NCI-H2171 (cell line): Measurements from ENCODE around the gene TTC34.
"Not testable (repeated sequence)": the region's sequence is repeated elsewhere in the genome, so short reads cannot be mapped to it uniquely, and the experiment has no call there.

Experiments used
- DNase-seq: peaks from one replicate; lab custom pipeline; 2025; lab: John Stamatoyannopoulos, UW

The TTC34 gene

GRCh38 chr1:2676726-2677125, 124.8 kb downstream of the TTC34 start:
- not testable (repeated sequence) for DNase-seq

- not testable (repeated sequence) for DNase-seq
Observed at GRCh38 chr1:2671656-2672055, 129.8 kb downstream of the TTC34 start.

DNA sequence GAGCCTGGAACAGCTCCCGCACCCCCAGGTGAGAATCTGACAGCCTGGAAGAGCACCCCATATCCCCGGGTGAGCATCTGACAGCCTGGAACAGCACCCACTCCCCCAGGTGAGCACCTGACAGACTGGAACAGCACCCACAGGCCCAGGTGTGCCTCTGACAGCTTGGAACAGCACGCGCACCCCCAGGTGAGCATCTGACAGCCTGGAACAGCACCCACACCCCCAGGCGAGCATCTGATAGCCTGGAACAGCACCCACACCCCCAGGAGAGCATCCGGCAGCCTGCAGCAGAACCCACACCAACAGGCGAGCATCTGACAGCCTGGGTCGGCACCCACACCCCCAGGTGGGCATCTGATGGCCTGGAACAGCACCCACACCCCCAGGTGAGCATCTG, 141.7 kb downstream of the TTC34 start:
- not testable (repeated sequence) for DNase-seq

DNA sequence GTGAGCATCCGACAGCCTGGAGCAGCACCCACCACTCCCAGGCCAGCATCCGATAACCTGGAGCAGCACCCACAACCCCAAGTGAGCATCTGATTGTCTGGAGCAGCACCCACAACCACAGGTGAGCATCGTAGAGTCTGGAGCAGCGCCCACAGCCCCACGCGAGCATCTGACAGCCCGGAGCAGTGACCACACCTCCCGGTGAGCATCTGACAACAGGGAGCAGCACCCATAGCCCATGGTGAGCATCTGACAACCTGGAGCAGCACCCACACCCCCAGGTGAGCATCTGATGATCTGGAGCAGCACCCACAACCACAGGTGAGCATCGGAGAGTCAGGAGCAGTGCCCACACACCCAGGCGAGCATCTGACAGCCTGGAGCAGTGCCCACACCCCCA, 143.6 kb downstream of the TTC34 start:
- DNase-seq: not testable (repeated sequence)

DNA sequence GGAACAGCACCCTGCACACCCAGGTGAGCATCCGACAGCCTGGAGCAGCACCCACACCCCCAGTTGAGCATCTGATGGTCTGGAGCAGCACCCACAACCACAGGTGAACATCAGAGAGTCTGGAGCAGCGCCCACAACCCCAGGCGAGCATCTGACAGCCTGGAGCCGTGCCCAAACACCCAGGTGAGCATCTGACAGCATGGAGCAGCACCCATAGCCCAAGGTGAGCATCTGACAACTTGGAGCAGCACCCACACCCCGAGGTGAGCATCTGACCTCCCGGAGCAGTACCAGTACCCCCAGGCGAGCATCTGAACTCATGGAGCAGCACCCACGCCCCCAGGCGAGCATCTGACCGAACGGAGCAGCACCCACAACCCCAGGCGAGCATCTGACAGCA, 144.4 kb downstream of the TTC34 start:
- not testable (repeated sequence) for DNase-seq

DNA sequence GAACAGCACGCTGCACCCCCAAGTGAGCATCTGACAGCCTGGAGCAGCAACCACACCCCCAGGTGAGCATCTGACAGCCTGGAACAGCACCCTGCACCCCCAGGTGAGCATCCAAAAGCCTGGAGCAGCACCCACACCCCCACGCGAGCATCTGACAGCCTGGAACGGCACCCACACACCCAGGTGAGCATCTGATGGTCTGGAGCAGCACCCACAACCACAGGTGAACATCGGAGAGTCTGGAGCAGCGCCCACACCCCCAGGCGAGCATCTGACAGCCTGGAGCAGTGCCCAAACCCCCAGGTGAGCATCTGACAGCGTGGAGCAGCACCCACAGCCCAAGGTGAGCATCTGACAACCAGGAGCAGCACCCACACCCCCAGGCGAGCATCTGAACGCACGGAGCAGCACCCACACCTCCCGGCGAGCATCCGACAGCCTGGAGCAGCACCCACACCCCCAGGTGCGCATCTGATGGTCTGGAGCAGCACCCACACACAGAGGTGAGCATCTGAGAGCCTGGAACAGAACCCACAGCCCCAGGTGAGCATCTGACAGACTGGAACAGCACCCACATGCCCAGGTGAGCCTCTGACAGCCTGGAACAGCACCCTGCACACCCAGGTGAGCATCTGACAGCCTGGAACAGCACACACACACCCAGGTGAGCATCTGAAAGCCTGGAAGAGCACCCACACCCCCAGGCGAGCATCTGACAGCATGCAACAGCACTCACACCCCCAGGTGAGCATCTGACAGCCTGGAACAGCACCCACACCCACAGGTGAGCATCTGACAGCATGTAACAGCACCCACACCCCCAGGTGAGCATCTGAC, 145.7 kb downstream of the TTC34 start:
- DNase-seq: not testable (repeated sequence)

DNA sequence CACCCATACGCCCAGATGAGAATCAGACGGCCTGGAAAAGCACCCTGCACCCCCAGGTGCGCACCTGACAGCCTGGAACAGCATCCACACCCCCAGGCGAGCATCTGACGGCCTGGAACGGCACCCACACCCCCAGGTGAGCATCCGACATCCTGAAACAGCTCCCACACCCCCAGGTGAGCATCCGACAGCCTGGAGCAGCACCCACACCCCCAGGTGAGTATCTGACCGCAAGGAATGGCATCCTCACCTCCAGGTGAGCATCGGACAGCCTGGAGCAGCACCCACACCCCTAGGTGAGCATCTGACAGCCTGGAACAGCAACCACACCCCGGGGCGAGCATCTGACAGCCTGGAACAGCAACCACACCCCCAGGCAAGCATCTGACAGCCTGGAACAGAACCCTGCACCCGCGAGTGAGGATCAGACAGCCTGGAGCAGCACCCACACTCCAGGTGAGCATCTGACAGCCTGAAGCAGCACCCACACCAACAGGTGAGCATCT, 147.0 kb downstream of the TTC34 start:
- not testable (repeated sequence) for DNase-seq

- not testable (repeated sequence) for DNase-seq
Observed at GRCh38 chr1:2653741-2654442, 147.6 kb downstream of the TTC34 start.

- DNase-seq: not testable (repeated sequence)
Observed at GRCh38 chr1:2652926-2653571, 148.4 kb downstream of the TTC34 start.

GRCh38 chr1:2652152-2652925, 149.2 kb downstream of the TTC34 start:
- not testable (repeated sequence) for DNase-seq

- DNase-seq: no peak
Observed at GRCh38 chr1:2650967-2651645, 150.4 kb downstream of the TTC34 start.

GRCh38 chr1:2646837-2647236, 154.7 kb downstream of the TTC34 start:
- DNase-seq: no peak

DNA sequence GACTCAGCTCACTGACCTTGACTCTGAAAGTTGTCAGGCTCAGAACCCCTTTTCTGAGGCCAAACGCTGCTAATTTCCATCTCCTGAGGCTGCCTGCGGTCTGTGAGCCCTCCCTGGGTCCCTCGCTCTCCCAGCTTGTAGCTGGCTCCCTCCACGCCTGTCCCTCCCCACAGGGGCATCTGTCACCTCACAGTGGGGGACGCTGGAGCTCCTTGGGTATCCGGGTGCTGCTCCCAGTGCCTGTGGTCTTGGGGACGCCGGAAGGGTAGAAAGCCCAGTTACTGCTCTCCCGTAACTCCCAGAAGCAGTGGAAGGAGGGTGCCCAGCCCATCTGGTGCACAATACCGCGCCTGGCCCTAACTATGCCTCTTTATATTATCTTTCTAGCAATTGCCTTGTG, 155.7 kb downstream of the TTC34 start:
- DNase-seq: no peak

- DNase-seq: no peak
Observed at GRCh38 chr1:2645143-2645542, 156.3 kb downstream of the TTC34 start.

DNA sequence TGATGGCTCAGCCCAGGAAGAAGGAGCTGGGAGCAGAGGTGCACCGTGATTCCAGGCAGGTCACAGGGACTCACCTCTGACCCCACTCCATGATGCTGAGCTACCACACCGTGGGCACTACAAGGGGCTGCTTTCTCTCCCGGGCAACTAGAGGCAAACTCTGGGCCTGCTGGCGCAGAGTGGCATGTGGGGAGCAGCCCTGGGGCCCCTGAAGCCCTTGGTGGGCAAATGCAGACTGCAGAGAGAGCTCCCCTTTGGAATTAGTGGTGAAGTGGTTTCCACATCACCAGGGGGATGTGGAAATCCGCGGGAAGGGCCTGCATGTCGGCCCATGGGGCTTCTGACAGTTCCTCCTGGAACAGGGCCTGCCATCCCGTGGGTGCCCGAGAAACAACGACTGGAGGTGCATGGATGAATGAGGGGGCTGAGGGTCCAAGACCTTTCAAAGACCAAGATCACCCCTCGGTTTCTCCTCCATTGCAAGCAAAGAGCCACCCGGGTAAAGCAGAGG, 156.8 kb downstream of the TTC34 start:
- DNase-seq: no peak

GRCh38 chr1:2644171-2644570, 157.3 kb downstream of the TTC34 start:
- no peak for DNase-seq

DNA sequence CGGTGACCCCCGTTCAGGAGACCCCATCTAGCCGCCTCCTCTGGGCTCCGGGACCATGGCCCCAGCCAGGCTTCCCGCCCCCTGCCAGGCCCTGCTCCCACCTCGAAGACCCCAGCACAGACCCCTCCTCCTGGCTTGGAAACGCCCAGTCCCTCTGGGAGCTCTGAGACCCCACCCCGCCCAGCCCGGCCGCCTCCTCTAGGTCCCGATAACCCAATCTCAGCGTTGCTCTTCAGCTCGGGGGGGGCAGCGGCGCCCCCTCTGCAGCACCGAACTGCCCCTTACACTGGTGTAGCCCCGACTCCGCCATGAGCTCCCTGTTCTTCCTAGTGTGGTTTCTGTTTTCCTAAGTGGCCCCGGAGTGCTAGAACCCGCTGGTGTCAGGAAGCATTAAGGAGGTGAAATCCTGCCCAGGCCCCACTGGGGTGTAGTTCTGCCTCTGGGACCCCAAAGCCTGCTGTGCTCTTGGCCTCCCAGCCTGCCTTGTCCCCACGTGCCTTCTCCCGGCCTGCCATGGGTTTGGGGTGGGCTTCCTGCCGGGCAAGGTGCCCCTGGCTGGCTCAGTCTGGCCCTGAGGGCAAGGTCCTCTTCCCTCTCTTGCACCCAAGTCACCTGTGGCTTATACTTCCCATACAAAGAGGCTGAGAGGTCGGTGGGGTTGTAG, 157.9 kb downstream of the TTC34 start:
- DNase-seq: no peak

DNA sequence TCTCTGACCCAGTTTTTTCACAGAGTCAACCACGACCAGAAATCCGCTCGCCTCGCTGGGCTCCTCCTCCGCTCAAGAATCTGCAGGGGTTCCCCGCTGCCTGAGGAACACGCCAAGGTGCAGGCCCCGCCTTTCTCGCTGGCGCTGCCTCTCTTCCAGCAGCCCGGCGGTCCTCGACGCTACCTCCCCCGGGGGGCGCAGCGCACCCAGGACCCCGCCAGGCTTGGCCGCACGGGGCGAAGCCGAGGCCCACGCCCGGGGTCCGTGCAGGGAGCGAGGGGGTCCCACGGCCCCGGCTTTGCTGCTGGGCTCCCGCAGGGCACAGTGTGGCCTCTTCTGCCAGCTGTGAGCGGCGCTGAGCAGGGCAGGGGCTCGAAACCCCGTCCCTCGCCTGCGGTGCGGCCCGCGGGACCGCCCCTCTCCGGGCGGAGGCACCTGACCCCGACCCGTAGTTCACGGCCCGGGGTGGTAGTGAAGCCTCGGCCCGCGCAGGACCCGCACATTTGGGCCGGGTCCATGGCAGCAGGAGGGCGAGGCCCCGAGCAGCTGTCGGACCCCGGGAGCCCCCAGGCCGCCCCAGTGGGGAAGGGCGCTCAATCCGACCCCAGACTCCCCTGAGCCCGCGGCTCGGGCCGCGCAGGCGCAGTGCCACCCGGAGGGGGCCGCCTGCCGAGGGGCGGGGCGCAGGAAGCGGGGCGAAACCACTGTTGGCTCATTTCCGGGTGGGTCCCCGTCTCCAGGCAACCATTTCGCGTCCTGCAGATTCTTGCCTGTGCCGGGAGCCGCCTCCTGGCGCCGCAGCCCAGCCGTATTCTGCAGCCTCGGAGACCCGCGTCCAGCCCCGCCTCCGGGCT, 158.7 kb downstream of the TTC34 start:
- DNase-seq: peak; percentile 91

DNA sequence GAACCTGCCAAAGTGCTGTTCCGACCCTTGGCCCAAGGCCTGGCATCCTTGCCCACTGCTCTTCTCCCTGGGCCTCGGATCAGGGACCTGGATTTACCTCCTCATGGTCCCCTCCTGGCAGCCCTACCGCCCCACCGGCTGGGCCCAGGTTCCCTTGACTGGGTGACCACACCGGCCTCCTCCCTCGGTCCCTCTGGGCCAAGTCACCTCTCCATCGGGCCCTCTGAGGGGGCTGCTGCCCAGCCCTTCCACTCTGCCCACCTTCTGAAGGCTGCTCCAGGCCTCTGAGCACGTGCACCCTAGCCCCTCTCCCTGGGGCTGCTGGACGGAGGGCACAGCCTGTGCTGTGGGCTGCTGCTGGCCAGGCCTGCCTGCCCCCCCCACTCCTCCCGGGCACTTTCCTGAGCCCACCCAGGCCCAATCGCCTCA, 159.3 kb downstream of the TTC34 start:
- no peak for DNase-seq
